Stimulated activated CD4-positive, alpha-beta T cell treated with anti-CD3 and anti-CD28 coated beads, Interleukin-2, amount 100 ng/mL, for 48 hours (primary cell): ENCODE measurements around the gene LRRC10B.
"Not testable (repeated sequence)": the region's sequence is repeated elsewhere in the genome, so short reads cannot be mapped to it uniquely, and the experiment has no call there.

Experiments used
- DNase-seq, 2 donors: peaks; one replicate each; pipeline ENCODE4 v3.0.0-alpha.2; 2020

Gene LRRC10B

DNA sequence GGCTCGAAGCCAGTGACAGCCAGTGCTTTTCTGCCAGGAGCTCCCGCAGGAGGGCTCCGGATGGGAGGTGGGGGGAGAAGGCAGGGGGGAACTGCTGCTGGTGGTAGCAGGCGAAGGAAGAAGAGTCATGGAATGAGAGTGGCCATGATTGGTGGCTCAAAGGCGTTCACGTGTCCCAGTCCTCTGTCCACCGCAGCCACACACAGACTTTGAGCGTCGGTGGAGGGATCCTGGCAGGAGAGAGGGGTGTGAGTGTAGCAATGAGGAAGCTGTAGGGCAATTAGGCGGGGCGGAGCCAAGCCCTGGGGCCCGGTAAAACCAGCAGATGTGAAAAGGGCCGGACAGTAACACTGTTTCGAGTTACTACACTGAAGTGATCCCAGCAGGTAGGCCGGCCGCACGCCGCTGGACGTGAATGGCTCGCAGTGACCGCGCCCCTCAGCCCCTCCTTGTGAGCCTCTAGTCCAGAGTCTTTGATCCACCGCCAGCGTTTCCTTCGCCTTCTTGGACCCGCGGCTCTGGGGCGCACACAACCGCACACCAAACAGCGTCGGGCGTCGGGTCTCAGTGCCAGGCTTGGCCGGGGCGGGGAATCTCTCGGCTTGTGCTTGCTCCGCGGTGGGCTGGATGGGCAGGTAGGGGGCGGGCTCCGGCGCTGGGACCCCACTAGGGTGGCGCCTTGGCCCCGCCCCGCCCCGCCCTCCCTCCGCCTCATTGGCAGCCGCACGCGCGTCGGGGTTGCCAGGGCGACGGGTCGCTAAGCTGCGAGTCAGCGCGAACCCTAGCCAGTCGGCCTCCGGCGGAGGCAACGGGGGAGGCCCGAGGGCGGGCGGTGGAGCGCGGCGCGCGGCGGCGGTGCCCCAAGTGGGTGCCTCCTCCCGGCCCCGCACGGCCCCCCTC, at the start of gene LRRC10B:
LRRC10B (plus strand) TSS at position 788 of the 900 bp plus-strand sequence. CDS start 250 bp downstream, outside the sequence.
- DNase-seq = peak in 1 of 2 donors; percentile 32

DNA sequence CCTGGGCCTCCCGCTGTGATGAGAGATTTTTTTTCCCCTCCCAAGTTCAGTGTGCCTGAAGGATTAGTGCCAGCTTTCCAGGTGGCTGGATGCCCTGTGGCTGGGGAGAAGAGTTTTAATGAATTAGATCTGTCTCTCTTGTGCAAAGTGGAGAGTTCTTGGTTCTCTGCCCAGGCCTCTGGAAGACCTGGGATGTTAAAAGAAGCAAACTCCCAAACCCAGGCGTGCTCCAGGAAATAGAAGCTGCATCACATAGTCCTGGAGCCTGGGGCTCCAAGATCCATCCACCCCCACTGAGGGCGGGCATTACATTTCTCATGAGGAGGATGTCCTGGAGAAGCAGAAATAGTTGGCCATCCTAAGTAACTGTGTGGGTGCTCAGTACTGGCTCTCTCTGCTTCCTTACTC, 48.1 kb upstream of the LRRC10B start:
- DNase-seq = no peak

DNA sequence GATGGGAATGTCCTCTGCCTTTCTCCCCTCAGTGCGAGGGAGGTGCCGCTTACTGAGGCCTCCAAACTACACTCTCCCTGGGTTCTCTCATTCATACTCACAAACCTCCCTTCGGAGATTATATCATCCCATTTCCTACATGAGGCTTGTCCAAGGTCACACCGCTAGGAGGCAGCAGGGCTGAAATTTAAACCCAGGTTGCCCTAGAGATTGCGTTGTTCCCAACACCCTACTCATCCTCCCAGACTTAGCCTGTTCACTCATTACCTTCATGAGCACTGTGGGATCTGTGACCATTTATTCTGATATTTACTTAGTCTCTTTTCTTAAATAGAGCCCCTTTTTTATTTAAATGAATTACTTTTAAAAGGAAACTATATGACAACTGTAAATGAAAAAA, 47.6 kb upstream of the LRRC10B start:
- DNase-seq = no peak

DNA sequence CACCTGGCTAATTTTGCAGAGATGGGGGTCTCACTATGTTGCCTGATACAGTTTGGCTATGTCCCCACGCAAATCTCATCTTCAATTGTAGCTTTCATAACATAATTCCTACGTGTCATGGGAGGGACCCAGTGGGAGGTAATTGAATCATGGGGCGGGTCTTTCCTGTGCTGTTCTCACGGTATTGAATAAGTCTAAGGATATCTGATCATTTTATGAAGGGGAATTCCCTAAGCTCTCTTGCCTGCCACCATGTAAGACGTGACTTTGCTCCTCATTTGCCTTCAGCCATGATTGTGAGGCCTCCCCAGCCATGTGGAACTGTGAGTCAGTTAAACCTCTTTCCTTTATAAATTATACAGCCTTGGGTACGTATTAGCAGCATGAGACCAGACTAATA, 40.9 kb upstream of the LRRC10B start:
- not testable (repeated sequence) for DNase-seq

DNA sequence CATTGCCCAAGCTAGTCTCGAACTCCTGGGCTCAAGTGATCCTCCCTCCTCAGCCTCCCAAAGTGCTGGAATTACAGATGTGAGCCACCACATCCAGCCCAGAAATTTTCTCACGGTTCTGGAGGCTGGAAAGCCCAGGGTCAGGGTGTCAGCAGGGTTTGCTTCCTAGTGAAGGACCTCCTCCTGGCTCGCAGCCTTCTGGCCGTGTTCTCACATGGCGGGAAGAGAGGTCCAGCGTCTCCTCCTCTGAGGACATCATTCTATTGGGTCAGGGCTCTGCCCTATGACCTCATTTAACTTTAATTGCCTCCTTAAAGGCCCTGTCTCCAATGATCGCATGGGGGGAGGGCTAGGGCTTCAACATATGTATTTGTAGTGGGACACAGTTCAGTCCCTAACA, 40.5 kb upstream of the LRRC10B start:
- DNase-seq = no peak

DNA sequence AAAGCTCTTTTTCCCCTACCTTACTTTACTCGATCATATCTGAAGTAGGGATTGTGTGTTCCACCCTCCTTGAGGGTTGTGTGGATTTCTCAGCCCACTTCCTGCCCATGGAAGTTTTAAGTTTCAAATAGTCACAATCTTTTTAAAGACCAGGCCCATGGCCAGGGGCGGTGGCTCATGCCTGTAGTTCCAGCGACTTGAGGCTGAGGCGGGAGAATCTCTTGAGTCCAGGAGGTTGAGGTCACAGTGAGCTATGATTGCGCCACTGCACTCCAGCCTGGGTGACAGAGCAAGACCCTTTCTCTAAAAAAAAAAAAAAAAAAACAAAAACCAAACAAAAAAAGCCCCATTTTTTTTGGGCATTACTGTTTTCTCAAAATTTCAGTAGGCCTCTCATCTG, 36.3 kb upstream of the LRRC10B start:
- no peak for DNase-seq

DNA sequence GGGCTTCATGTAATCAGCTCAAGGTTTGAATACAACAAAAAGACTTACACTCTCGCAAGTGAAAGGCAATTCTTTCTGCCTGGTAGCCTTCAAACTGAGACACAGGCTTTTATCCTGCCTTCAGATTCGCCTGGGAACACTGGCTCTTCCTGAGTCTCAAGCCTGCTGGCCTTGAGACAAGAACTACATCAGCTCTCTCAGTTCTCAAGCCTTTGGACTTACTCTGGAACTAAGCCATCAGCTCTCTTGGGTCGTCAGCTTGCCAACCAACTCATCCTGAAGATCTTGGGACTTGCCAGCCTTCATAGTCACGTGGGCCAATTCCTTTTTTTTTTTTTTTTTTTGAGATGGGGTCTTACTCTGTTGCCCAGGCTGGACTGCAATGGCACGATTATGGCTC, 35.7 kb upstream of the LRRC10B start:
- no peak for DNase-seq

DNA sequence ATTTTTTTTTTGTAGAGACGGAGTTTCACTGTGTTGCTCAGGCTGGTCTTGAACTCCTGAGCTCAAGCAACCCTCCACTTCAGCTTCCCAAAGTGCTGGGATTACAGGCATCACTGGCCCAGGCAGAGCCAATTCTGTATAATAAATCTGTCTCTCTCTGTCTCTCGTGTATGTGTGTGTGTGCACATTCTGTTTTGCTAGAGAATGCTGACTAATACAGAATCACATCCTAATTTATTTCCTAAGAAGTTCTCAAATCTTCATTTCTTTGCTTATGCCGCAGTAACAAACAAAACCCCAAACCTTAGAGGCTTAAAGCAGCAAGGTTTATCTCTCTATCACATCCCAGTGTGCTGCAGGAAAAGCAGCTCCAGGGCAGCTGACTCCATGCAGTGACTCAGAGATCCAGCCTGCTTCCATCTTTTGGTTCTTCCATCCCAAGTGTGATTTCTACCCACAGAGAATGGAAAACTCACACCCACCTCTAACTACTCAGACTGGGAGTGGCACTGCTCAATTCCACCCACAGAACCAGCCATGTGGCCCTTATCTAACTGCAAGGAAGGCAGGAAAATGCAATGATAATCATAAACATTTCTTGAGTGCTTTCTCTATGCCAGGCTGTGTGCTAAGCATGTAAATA, 35.1 kb upstream of the LRRC10B start:
- DNase-seq = no peak

DNA sequence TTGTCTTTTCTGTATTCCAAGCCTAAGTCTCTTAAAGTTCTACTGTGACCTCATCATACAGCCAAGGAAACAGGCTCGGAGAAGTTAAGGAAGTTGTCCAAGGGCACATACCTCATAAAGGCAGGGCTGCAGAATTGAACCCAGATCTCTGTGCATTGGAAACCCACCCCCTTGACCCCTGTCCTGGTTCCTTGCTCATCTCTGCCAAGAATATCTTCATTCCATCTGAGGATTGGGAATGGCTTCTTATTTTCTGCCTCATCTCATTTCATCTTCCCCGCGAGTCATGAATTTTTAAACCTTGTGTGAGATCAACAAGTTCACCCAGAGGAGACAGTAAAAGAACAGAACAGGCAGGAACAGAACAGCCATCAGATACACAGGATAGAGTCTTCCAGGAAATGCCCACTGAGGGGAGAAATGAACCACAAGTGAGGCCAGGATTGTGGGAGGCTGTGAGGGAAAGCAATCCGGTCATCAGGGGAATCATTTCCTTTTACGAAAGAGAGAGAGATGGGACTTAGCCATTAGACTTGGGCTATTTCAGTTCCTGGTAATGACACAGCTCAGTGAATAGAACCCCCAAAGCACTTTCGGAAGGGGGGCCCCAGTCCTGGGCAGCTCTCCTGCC, 34.4 kb upstream of the LRRC10B start:
- no peak for DNase-seq

DNA sequence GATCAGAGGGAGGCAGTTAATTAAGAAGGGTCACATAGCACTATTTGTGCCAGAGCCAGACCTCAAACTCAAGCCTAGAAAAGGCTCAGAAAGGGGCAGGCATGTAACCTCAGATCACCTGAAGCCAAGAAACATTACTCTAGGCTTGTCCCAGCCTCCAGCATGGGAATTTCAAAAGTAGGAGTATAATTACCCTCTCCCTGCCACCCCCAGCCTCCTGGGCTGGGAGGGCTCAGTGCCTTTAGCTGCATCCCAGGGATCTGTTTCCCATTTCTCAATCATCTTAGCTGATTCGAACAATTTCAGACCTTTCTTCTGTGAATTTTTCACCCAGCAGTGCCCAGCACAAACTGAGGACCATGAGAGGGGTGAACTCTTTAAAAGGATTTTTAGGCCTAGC, 33.1 kb upstream of the LRRC10B start:
- DNase-seq = no peak

DNA sequence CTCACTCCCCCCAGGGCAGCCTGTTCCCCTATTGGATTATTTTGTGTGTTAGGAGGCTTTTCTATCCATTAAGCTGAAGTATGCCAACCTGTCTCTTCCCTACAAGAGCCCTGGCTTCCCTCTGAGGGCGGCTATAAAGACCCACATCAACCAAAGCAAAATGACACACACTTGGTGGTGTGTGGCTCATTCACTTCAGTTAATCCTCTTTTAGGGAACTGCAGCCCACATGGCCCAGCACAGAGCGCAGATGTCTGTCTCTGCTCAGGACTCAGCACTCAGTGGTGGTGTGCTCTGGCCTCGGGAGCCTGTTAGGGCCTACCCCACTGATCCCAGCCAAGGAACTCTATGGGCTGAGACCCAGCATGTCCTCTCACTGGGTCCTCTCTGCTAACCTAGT, 32.2 kb upstream of the LRRC10B start:
- DNase-seq = no peak

DNA sequence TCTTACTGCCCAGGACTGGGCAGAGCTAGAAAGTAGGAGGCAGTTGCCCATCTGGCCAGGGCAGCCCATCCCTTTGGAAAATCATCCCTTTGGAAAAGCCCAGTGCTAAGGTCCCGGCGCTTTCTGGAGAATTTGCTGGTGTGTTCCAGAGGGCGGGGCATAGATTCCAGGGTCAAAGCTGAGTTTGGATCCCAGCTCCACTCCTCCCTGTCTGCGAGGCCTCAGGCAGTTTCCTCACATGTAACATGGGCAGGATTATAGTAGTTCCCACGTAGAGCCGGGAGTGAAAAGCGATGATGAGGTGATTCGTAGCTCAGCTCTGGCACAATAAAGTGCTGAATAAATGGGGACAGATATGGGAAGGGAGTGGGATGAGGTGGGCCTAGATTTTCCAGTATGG, 31.4 kb upstream of the LRRC10B start:
- DNase-seq = no peak

DNA sequence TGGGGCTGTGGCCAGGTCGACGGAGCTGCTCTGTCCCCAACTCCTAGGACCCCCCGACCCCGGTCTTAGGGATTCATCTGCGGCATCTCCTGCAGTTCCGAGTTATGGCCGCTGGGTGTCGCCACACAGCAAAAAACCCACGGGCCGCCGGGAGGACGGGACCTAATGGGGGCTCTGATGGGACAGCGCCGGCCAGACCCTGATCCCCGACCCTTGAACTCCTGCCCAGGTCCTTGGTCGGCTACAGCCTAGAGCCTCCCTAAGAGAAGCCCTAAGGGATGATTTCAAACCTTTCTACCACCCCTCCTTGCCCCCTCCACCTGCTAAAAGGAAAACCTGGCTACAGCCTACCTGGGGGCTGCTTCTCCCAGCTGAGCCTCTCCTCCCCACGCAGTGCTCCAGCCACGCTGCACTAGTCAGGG, 30.8 kb upstream of the LRRC10B start:
- peak; percentile 41 to 50 for DNase-seq

DNA sequence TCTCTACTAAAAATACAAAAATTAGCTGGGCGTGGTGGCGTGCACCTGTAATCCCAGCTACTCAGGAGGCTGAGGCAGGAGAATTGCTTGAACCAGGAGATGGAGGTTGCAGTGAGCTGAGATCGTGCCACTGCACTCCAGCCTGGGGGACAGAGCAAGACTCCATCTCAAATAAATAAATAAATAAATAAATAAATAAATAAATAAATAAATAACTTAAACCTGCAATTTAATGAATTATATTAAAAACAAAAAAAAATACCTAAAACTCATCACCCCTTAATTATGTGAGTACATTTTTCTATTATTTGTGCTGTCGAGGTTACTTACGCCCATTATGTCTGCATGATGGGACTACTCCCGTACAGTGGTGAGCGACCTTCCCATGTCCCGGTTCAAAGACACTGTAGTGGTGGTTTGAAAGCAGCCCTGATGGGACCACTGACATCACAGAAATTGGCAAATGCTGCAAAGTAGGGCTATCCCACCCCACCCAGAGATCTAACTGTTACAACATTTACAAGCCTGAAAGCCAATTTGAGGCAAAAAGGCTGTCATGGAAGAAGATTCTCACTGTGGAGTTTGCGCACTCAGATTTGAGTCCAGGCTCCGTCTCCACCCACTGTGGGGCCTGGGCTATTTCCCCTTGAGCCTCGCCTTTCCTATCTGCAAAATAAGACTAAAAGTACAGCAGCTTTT, 29.0 kb upstream of the LRRC10B start:
- DNase-seq = not testable (repeated sequence)

DNA sequence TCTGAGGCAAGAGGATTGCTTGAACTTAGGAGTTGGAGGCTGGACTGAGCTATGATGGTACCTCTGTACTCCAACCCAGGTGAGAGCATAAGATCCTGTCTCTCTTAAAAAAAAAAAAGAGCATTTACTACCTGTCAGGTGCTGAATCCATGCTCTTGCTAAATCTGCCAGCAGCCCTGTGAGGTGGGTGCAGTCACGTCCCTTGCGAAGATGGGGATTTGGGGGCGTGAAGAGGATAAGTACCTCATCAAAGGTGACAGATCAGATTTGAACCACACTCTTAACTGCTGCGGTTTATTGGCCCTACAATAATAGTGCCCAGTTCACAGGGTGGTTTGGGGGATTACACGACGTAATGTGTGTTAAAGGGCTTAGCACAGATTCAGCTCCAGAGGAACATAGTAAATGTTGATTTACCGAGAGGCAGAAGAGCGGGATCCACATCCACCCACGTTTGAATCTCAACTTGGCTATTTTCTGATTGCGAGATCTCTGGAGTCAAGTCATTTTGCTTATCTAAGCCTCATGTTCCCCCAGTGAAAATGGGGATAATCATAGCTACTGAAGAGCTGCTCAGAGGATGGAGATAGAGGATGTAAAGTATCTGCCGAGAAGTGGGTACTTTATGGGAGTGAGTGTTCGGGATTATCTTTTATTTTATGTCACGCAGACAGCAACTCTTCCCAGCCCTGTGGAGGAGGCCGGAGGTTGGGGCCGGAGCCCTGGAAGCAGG, 28.1 kb upstream of the LRRC10B start:
- DNase-seq = no peak

DNA sequence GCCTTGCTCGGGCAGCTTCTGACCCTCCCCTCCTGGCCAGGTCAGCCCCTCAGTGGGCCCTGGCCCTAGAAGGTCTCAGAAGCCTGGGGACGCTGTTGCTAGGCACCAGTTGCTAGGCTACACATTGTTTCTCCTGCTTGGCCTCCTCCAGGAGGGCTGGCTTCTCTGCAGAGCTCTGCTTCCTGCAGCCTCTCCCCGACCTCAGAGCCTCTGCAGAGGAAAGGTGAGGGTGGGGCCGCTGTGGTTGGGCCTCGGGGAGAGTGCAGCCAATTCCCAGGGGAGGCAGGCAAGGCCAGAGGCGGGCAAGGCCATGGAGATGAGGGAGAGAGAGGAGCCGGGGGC, 27.6 kb upstream of the LRRC10B start:
- no peak for DNase-seq

DNA sequence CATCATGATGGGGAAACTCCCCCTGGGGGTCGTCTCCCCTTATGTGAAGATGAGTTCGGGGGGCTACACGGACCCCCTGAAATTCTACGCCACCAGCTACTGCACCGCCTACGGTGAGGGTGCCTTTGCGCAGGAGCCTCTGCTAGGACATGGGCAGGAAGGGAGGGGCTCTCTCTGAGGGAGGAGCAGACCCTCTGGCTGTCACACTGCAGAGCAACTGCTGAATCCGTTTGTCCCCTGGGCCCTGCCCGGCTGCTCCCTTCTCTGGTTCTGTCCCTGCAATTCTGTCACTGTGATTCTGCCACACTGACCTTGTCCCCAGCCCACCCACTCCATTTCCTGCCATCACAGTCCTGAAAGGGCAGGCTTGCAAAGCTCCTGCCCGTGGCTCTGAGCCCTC, 26.7 kb upstream of the LRRC10B start:
- DNase-seq = no peak

DNA sequence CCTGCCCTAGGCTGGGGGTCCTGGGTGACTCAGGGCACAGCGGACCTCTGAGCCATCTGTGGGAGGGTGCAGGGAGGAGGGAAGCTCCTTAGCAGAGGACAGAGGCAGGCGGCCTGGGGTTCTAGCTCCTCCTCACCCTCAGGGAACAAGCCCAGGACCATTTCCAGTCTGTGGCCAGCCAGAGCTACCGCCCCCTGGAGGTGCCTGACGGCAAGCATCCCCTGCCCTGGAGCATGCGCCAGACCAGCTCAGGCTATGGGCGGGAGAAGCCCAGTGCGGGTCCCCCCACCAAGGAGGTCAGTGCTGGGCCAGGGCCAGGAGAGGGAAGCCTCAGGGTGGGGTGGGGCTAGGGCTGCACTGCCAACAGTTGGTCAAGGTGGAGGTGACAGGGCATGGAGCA, 26.0 kb upstream of the LRRC10B start:
- DNase-seq = peak; percentile 26 to 37

DNA sequence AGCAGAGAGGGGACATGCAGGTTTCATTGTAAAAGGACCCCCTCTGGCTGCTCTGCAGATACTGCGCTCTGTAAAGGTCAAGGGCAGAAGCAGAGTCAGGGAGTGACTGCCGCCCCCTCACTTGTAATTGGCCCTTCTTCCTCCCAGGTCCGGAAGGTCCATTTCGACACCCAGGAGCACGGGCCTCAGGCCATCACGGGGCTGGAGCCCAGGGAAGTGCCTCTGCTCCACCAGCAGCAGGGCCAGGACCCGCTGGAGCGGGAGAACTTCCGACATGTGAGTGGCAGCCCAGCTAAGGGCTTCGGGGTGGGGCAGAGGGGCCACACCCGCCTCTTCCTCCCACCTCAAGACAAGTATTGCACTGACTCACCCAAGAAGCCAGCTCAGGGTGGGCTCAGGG, 24.0 kb upstream of the LRRC10B start:
- no peak for DNase-seq

DNA sequence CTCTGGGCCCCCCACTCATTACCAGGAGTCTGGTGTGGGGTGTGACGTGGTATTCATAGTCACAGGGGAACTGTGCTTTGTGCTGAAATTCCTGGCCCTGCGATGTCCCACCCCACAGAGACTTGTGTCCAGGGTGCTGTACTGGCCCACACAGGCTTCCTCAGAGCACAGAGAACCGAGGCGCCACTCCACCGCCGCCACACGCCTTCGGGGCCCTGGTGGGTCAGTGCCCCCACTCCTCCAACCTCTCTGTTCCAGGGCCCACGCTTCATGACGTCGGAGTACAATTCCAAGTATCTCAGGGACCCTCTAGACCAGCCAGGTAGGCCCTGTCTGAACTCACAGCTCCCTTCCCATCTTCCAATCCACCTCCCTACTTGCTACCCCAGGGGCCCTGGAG, 23.5 kb upstream of the LRRC10B start:
- DNase-seq = no peak

DNA sequence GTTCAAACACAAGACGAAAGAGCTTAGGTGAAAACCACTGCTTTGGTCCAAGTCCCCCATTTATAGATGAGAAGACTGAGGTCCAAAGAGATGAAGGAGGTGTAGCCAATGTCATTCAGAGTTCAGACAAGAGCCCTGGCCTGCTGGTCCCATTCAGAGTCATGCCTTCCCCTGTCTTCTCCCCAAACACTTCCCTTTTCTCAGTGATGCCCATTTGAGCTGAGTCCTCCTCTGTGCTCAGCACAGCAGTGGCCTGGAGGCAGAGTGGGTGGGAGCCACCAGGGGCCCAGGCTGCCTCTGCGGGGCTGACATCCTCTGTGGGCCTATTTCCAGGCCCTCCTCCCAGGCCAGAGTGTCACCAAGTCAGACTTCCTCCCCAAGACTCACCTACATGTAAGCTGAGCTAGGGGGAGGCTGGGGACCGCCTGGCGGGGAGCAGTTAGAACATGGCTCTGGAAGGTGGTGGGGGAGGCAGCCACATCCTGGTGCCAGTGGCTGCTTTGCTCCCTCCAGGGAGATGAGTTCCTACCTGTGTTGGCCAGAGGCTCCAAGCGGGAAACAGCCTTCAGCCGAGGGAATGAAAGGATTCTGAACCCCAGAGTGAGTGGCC, 22.4 kb upstream of the LRRC10B start:
- DNase-seq = no peak

DNA sequence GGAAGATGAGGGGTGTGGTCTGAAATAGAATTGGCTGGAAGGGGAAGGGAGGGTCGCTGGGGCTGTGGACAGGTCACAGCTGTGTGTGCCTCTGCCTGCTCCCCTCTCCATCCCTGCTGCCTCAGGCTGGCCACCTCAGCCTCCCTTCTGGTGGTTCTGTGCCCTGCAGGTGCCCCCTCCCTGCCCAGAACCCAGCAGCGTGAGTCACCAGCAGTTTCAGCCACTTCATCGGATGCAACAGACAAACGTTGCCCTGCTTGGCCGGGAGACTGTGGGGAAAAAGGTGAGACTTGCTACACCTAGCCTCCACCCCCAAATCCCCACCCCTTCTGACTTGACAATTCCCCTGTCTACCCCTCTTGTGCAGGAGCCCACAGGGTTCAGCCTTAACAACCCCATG, 21.8 kb upstream of the LRRC10B start:
- DNase-seq = no peak
